A204.1 (cell line): ENCODE results near the gene VPS39.

ENCODE experiments used
- FAIRE-seq: peaks from 2 replicates; lab custom pipeline; 2012; peaks lifted over from hg19 to GRCh38; lab: Jason Lieb, UNC

The VPS39 gene

DNA sequence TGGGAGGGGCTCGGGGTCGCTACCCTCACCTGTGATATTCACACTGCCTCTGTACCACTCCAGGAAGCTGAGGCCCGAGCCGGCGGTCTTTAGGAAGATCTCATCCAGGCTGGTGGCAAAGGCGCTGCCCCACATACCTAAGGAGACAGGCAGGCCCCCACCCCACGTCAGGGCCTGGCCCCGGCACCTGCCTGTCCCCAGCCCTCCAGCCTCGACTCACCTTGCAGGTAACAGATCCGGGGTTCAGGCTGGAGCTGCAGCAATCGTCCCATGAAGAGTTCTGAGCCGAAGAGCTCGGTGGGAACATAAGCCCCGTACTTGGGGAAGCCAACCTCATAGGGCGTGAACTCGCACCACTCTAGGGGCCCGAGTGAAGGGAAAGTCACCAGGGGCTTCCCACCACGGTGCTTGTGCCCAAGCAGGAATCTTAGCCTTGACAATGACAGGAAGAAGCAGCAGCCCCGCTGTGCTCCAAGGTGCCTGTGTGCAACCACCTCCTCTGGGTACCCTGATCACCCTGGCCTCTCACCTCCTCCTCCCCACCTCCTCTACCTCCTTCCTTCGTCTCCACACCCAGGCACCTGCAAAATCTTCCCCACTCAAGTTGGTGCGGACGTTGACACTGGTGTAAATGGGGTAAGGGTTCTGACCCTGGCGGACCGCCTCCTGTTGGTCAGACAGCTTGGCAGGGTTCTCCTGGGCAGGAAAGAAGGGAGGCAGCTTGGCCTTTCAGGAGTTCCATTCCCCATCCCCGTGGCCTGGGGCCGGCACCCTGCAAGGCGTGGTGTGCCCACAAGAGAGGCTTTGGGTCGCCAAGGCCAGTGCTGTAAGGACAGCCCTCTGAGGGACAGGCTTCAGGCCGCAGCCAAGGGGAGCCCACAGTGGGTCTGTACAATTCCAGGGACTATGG is 62.3 kb downstream of the VPS39 start:
- no peak for FAIRE-seq

DNA sequence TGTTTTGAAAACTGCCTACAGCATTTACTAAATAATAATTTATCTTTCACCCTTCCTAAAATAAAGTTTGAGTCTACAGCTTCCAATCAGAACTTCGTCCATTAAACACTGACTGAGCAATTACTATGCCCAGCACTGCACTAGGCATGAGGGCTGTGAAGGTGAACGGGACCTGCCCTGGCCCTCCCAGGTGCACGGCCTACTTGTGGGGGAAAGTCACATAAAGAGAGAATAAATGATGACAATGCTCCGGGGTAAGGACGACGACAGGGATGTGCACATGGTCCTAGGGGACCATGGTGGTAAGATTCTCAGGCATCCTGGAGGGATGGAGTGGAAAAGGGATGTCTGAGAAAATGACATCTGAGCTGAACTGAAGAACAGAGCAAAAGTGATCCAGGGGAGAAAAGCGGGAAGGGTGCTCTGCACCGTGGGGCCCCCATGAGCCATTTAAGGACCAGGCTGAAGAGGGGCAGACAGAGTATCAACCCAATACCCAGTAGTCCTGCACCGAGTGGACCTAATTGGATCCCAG is 63.2 kb downstream of the VPS39 start:
- no peak for FAIRE-seq

DNA sequence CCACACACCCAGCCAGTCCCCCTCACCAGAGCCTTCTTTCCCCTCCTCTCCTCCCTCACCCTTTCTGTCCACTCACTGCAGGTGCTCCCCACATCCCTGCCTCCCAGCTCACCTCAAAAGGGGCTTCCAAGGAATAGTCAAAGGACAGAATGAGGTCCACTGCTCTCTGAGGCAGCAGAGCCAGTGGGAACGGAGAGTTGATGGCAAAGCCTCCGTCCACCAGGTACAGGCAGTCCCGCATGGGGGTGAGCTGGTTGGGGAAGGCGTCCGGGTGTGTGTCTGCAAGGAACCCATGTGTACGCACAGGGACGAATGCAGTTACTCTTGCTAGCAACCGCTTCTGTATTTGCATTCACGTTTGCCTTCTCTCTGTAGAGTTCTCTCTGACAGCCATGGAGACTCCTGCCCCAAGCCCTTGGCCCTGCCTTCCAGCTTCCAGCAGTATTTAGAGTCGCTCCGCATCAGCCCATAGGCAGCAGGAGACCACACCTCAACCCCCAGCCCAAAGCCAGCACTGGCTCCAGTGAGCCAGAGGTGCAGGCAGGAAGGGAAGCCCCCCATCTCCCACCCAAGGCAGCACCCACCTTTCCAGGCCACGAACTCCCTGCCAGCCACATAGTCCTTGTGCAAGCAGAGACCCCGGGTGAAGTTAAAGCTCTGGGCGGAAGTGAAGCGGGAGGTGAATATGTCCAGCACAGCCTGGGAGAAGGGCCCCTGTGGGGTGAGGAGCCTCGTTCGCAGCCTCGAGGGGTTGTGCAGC is 64.1 kb downstream of the VPS39 start:
- FAIRE-seq: no peak

DNA sequence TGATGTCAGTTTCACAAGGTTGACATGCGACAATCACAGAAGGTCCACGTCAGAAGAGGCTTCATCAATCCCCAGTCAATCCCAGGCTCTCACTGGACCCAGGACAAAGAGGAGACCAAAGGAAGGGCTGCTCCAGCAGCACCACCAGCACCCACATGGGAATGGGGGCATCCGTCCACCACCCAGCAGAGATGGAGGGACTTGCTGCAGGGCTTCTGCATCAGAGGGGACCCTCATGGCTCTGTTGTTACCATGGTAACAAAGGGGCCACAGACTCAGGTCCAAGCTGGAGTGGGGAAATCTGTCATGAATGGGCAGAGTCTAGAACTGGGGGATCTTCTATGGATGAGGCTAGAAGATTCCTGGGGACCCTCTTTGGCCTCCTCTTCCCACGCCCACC is 64.7 kb downstream of the VPS39 start:
- FAIRE-seq: no peak

DNA sequence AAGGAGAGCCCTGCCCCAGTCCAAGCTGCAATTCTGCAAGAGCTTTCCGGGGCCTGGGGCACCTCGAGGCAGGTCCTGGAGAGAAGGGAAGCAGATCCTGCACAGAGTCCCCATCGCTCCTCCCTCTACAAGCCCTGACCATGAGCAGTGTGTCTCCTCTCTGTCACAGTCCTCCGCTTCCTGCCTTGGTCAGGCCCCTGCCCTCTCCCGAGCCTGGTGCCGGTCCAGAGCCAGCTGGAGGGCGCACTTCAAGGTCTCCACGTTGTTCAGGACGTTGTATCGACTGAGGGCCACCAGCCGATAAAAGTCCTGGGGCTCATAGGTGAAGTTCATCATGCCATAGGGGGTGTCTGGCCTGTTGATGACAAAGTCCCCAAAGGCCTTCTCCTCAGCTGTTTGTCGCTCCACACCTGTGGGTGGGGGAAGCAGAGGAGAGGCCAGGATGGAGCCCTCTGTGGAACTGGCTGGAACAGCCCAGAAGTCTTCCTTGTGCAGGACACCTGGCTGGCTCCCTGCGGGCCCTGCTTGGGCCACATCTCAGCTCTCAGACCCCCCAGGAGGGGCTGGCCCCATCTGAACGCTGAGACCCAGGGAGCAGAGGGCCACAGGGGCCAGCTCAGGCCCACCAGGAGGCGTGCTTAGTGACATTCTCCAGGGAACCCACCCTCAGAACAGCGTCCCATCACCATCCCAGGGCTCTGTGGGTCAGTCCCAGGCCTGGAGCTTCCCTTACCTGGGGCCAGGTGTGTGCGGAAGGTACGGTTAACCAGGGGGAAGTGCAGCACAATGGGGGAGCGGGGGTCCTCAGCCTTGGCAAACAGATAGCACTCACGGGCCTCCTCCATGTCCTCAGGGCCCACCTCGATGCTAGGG is 66.1 kb downstream of the VPS39 start:
- FAIRE-seq: no peak

DNA sequence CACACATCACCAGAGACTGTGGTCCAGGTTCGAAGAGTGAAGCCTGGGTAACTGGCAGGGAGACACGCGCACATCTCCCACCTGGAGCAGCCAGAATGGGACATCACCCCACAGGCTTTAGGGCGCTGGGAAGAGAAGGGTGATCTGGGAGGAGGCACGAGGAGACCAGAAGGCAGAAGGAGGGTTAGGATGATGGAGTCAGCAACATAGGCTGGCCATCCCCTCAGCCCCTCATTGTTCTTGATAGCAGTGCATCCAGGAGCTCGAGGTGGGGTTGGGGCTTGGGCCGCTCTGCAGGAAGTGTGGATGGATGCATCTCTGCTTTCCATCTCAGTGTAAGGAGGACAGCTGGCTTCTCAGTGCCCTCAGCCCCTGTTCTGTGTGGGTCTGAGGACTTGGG is 66.9 kb downstream of the VPS39 start:
- FAIRE-seq: no peak

DNA sequence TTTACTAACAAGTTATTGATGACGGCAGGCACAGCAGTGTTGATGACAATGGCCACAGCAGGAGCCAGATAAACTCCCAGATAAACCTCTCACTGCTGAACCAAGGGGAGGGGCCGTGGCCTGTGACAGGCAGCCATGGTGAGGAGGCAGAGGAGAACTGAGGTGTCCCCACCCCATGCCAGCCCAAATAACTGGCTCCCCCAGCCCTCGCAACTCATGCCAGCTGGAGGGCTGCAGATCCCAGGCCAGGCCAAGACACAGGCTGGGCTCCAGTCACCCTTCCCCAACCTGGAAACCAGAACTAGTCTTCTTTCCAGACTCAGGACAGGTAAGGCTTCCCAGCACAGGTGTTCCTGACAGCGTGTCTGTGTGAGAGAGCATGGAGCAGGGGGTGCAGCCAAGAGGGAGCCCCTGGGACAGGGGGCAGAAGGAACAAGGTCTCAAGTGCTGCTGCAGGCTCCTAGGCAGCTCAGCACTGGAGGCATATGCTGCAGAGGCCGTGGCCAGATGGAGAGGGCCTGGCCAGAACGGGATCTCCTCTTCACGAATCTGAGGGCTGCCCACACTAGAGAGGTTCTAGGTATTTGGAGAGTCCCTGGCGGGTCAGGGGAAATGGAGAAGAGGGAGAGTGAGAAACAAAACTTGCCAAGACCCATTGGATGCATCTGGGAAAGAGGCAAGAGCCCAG is 67.6 kb downstream of the VPS39 start:
- no peak for FAIRE-seq

DNA sequence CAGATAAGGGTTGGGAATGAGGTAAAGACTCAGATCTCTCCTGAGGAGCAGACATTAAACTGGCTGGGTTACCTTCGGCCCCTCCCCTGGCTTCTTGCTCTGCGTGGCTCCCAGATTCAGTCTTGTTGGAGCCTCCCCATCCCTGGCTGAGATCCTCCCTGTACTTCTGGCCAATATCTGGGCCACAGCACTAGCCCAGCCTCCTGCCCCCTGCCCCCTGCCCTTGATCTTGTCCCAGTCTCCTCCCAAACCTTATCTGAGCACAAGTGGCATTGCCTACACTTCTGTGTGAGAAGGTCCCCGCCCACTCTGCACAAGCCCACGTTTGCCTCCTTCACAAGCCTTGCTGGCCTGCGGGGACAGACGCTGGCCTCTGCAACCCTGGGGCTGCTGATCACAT is 68.5 kb downstream of the VPS39 start:
- no peak for FAIRE-seq

DNA sequence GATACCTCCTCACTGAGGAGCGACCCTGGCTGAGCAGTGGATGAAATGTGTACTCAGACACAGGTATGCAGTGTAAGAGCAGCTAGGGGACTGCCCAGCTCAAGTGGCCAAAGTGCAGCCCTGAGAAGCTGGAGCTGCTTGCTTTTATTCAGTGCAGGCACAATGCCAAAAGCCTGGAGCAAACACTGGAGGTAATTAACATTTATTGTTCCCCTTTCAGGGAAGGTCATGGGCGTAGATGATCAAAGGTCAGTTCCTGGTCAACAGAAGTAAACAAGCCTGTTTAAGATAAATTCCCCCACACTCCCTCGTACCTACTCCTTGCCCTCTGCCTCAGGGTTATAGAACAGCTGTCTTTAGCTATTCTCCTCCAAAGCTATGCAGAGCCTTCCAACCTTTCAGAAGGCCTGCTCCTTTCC is 69.1 kb downstream of the VPS39 start:
- no peak for FAIRE-seq

DNA sequence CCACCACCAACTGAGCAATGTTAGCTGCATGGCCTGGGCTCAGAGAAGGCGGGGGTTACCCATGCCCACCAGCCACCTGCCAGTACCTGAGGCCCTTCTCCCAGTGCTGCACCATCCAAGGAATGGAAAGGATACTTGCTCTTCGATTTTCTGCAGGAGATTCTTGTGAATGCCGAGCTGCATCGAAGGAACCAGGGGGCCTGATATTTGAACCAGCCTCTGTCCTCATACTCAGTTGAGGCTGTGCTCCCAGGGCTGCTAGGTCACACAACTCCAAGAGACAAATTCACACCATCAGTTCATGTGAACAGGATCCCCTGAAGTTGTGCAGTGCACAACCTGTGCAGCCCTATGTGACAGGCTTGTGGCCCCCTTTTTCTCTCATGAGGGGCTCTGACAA is 69.7 kb downstream of the VPS39 start:
- FAIRE-seq: no peak

DNA sequence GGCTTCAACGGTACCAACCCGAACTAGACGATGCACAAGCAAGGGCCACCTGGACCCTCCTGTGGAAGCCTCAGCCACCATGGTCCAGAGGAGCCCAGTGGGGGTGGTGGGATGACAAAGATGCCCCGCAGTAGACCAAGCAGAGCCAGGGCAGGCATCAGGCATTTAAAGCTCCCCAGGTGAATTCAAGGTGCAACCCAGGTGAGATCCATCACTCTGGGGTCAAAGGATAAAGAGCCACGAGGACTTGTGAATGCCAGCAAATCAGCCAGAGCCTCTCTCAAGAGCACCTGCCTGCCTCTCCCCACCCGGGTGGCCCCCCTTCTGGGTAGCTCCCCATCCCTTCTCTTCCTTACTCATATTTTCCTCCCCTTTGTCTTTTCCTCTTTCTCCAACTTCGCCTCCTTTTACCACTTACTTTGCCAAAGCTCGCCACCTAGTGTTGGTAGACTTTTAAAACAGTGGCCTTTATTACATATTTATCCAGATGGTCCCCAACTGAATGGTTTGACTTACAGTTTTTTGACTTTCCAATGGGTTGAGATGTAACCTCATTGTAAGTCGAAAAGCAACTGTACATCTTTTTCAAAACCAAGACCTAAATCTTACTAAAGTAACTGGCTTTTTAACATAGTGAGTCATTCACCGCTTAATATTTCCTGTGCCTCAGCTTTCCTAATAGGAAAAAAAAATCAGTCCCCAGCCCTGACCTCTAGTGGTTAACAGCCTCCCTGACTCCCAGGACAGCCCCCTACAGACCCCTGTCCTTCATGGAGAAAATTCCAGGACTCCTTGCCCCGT is 70.4 kb downstream of the VPS39 start:
- FAIRE-seq: peak; percentile 92

DNA sequence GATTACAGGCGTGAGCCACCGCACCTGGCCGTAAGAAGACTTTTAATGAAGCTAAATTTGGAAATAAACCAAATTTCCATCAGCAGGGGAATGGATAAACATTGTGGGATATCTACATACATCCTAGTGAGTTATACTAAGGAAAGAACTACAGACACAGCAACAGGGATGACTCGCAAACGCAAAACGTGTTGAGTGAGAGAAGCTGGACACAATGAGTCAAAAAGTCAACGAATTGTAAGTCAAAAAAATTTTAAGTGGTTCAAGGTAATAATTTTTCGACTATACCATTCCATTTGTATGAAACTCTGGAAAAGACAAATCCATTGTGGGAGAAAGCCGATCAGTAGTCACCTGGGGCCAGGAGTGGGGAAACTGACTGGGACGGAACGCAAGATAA is 71.6 kb downstream of the VPS39 start:
- FAIRE-seq: no peak

DNA sequence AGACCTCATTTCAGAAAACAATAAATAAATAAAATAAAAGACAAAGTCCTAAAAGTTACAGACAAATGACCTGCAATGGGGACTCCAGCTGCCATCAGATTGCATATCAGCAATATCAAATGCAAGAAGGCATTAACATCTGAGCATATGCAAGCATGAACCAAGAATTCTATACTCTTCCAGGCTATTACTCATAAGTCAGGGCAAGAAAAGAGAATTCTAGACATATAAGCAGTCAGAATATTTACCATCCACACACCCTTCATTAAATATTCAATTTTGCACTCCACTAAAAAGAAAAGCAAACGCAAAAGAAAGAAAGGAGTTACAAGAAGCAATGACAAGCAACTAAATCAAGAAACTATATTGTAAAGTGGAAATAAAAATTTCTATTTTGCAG is 72.8 kb downstream of the VPS39 start:
- no peak for FAIRE-seq

DNA sequence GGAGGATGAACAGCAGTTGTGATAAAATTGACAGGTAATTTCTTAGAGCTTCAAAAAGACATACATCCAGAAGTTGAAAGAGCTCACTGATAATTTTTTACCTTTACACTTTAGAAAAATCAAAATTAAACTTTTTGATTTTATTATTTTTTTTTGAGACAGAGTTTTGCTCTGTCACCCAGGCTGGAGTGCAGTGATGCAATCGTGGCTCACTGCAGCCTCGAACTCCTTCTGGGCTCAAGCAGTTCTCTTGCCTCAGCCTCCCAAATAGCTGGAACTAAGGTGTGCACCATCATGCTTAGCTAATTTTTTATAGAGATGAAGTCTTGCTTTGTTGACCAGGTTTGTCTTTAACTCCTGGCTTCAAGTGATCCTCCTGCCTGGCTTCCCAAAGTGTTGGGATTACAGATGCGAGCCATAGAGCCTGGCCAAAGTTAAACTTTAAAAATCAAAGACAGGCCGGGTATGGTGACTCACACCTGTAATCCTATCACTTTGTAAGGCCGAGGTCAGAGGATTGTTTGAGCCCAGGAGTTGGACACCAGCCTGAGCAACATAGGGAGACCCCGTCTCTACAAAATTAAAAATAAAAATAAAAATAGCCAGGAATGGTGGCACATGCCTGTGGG is 73.4 kb downstream of the VPS39 start:
- FAIRE-seq: no peak

DNA sequence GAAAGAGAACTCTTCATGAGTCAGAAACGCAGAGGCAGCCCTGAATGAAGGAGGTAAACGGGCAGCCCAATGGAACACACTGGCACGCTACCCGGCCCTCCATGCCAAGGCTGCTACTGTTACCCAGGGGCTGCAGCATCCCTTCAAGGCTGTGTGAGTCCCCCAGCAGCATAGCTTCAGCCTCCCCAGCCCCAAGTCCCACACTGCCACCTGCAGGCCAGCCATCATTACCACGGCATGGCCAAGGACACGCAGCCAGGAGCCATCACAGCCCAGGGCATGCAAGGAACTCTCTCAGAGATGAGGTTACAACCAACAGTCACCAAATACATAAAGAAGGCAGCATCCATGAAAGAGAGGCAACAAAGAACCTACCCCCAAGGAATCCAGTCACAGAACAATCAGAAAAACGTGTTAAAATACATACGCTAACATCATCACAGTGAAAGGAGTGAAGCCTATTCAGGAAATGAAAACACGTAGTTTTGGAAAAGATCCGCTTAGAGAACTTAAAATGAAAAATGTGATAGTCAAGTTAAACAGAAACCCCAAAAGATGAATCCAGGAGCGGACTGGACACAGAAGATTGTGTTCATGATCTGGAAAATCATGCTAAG is 74.1 kb downstream of the VPS39 start:
- no peak for FAIRE-seq

DNA sequence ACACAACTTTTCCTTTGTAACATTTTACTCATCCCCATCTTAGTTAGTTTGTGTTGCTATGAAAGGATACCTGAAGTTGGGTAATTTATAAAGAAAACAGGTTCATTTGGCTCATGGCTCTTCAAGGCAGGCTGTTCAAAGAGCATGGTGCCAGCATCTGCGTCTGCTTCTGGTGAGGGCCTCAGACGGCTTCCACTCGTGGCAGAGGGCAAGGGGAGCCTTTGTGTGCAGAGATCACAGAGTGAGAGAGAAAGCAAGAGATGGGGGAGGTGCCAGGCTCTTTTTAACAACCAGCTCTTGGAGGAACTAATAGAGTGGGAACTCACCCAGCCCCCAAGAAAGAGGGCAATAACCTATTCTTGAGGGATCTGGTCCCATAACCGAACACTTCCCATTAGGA is 74.7 kb downstream of the VPS39 start:
- FAIRE-seq: no peak

DNA sequence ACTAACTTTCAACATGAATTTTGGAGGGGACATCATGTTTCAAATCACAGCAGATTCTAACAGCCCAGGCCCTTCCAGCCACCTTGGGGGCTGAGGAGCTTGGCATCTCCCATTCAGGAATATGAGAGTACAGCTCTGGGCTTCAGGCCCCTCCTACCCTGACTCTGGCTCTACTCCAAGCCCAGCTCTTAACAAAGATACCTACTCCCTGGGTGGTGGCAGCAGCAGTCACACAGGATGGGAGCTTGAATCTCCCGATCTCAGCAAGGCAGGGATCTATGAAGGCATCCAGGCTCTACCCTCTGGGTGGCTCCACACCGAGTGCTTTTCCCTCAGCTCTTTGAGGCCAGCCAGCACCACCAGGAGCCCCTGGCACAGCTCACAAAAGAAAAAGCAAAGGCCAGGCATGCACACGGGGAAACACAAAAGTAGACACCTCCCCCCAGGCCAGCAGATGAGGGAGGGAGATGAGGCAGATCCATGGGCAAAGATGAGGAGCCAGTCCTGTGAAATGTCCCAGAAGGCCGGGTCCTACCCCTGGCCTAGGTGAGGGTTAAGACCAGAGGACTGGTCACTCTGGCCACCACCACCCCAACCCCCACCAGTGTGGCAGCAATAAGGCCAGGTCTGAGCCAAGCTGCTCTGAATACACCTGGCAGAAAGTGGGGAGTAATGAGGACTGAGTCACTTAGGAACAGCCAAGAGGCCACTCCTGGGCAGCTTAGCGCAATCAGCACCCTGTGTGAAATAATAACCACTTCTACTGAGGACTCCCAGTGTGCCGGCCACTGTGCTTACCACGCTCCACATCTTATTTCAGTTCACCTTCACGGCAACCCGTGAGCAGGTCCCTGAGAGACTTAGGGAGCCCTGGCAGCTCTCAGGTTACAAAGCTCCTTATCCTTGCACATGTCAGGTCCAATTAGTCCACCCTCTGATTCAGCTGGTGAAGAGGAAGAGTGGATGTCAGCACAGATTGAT is 76.0 kb downstream of the VPS39 start:
- FAIRE-seq: no peak

DNA sequence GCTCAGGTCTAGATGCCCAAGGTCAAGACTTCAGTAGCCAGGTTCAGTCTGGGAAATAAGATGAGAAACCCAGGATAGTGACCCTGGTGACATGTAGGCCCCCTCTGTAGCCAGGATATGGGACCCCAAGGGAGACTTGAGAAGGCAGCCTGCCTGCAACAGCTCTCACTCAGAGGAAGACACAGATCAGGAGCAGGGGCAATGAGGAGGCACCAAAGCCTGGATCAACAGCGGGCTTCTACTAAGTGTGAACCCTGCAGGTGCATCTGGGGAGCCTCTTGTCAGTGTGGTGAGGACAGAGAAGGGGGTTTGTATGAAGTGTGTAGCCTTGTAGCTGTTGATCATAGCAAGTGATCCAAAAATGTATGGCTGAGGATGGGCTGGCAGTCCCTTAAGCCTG is 77.1 kb downstream of the VPS39 start:
- FAIRE-seq: no peak
